HEK293 (cell line): ENCODE data around the gene KDELR1.

Source experiments
- ELK4 ChIP-seq: IDR thresholded peaks from 2 replicates; pipeline ENCODE4 v1.6.1; 2011; ENCODE audit warnings: mild to moderate bottlenecking, low read depth, low read length, borderline replicate concordance
- FEZF1 ChIP-seq: fragments of 450-650 bp; formaldehyde crosslinking; IDR thresholded peaks from 2 replicates; pipeline ENCODE4 v1.5.1; 2016; ENCODE audit warnings: missing biosample characterization, missing genetic modification characterization
- KLF9 ChIP-seq: fragments of 450-650 bp; formaldehyde crosslinking; IDR thresholded peaks from 2 replicates; pipeline ENCODE4 v1.5.1; 2016; ENCODE audit warnings: missing biosample characterization, missing genetic modification characterization, low read depth
- PRDM1 ChIP-seq: fragments of 450-650 bp; formaldehyde crosslinking; IDR thresholded peaks from 2 replicates; pipeline ENCODE4; 2016; ENCODE audit warnings: missing biosample characterization, missing genetic modification characterization
- REST ChIP-seq: fragments of 450-650 bp; formaldehyde crosslinking; IDR thresholded peaks from 2 replicates; pipeline ENCODE4 v1.5.1; 2016; ENCODE audit warnings: missing biosample characterization, missing genetic modification characterization
- SCRT2 ChIP-seq: fragments of 450-650 bp; formaldehyde crosslinking; IDR thresholded peaks from 2 replicates; pipeline ENCODE4 v1.5.1; 2016; ENCODE audit warnings: missing biosample characterization, missing genetic modification characterization
- TRIM28 ChIP-seq: IDR thresholded peaks from 2 replicates; pipeline ENCODE4 v1.6.1; 2011; ENCODE audit warnings: low read length, control low read depth, borderline replicate concordance
- ZBTB7A ChIP-seq: fragments of 450-650 bp; formaldehyde crosslinking; IDR thresholded peaks from 2 replicates; pipeline ENCODE4 v1.5.1; 2016; ENCODE audit warnings: low read depth, missing biosample characterization, missing genetic modification characterization
- ZNF114 ChIP-seq: fragments of 450-650 bp; formaldehyde crosslinking; IDR thresholded peaks from 2 replicates; pipeline ENCODE4 v1.5.0; 2017; ENCODE audit warnings: missing biosample characterization, missing genetic modification characterization
- ZNF174 ChIP-seq: fragments of 450-650 bp; formaldehyde crosslinking; IDR thresholded peaks from 2 replicates; pipeline ENCODE4 v1.5.0; 2017; ENCODE audit warnings: missing biosample characterization, mild to moderate bottlenecking, missing genetic modification characterization
- ZNF175 ChIP-seq: fragments of 450-650 bp; formaldehyde crosslinking; IDR thresholded peaks from 2 replicates; pipeline ENCODE4 v1.5.1; 2016; ENCODE audit warnings: missing biosample characterization, missing genetic modification characterization
- ZNF302 ChIP-seq: fragments of 450-650 bp; formaldehyde crosslinking; IDR thresholded peaks from 2 replicates; pipeline ENCODE4 v1.5.1; 2016; ENCODE audit warnings: missing biosample characterization, missing genetic modification characterization, low read depth
- ZNF362 ChIP-seq: fragments of 450-650 bp; formaldehyde crosslinking; IDR thresholded peaks from 2 replicates; pipeline ENCODE4 v1.5.1; 2016; ENCODE audit warnings: missing biosample characterization, missing genetic modification characterization
- ZNF391 ChIP-seq: fragments of 450-650 bp; formaldehyde crosslinking; IDR thresholded peaks from 2 replicates; pipeline ENCODE4 v1.5.1; 2016; ENCODE audit warnings: low read depth, missing biosample characterization, missing genetic modification characterization, borderline replicate concordance
- ZNF423 ChIP-seq: fragments of 450-650 bp; formaldehyde crosslinking; IDR thresholded peaks from 2 replicates; pipeline ENCODE4 v1.5.1; 2016; ENCODE audit warnings: missing biosample characterization, missing genetic modification characterization
- ZNF544 ChIP-seq: fragments of 450-650 bp; formaldehyde crosslinking; IDR thresholded peaks from 2 replicates; pipeline ENCODE4 v1.5.0; 2017; ENCODE audit warnings: missing biosample characterization, missing genetic modification characterization
- ZNF561 ChIP-seq: fragments of 450-650 bp; IDR thresholded peaks from 2 replicates; pipeline ENCODE4 v1.5.1; 2018; ENCODE audit warnings: missing biosample characterization, missing genetic modification characterization, borderline replicate concordance
- ZNF596 ChIP-seq: fragments of 450-650 bp; IDR thresholded peaks from 2 replicates; pipeline ENCODE4 v1.5.0; 2018; ENCODE audit warnings: missing biosample characterization, mild to moderate bottlenecking, missing genetic modification characterization, moderate library complexity
- ZNF670 ChIP-seq: fragments of 450-650 bp; formaldehyde crosslinking; IDR thresholded peaks from 2 replicates; pipeline ENCODE4 v1.5.1; 2016; ENCODE audit warnings: missing biosample characterization, missing genetic modification characterization, low read depth
- ZNF747 ChIP-seq: fragments of 450-650 bp; formaldehyde crosslinking; IDR thresholded peaks from 2 replicates; pipeline ENCODE4 v1.5.1; 2016; ENCODE audit warnings: missing biosample characterization, missing genetic modification characterization
- ZNF768 ChIP-seq: fragments of 450-650 bp; formaldehyde crosslinking; IDR thresholded peaks from 2 replicates; pipeline ENCODE4 v1.5.1; 2018; ENCODE audit warnings: missing biosample characterization, mild to moderate bottlenecking, missing genetic modification characterization
- ZNF776 ChIP-seq: fragments of 450-650 bp; formaldehyde crosslinking; IDR thresholded peaks from 2 replicates; pipeline ENCODE4 v1.5.0; 2017; ENCODE audit warnings: missing biosample characterization, missing genetic modification characterization, borderline replicate concordance
- ZNF777 ChIP-seq: fragments of 450-650 bp; formaldehyde crosslinking; IDR thresholded peaks from 2 replicates; pipeline ENCODE4 v1.5.1; 2017; ENCODE audit warnings: missing biosample characterization, missing genetic modification characterization, borderline replicate concordance
- ZSCAN23 ChIP-seq: fragments of 450-650 bp; formaldehyde crosslinking; IDR thresholded peaks from 2 replicates; pipeline ENCODE4 v1.5.1; 2016; ENCODE audit warnings: missing biosample characterization, missing genetic modification characterization
- TF ChIP-seq, protein P1 (sequence below): fragments of 450-650 bp; formaldehyde crosslinking; conservative IDR thresholded peaks from 2 replicates; pipeline ENCODE4 v1.5.1; 2016; ENCODE audit warnings: low read depth, missing biosample characterization, missing genetic modification characterization
- TF ChIP-seq, protein P2 (sequence below): fragments of 450-650 bp; formaldehyde crosslinking; IDR thresholded peaks from 2 replicates; pipeline ENCODE4 v1.5.1; 2017; ENCODE audit warnings: missing biosample characterization, missing genetic modification characterization

The KDELR1 gene

GRCh38 chr19:48363810-48364597 is 27.3 kb downstream of the KDELR1 start, which contains the start of the genes SYNGR4 and TMEM143 (continued):
- TF ChIP-seq ZNF544 (tag by site-specific recombination) (no peak), REST (no peak), ELK4 (no peak), ZNF391 (tag by site-specific recombination) (no peak), ZNF777 (tag by site-specific recombination) (no peak; the same call in 1 of the 2 replicates), PRDM1 (tag by site-specific recombination) (no peak), TRIM28 (no peak), ZNF302 (no peak), ZNF561 (tag by site-specific recombination) (0 out of 2 replicates have a peak, but pooled peaks have one; percentile 44), ZNF362 (tag by site-specific recombination) (no peak), ZNF670 (tag by site-specific recombination) (no peak), ZNF114 (no peak), ZNF596 (tag by site-specific recombination) (no peak), SCRT2 (tag by site-specific recombination) (no peak), ZBTB7A (tag by site-specific recombination) (no peak), ZNF423 (tag by site-specific recombination) (no peak), ZNF175 (no peak), ZNF768 (tag by site-specific recombination) (no peak), FEZF1 (tag by site-specific recombination) (no peak), ZNF776 (tag by site-specific recombination) (no peak), ZSCAN23 (tag by site-specific recombination) (no peak), KLF9 (tag by site-specific recombination) (peak; percentile 86), ZNF747 (tag by site-specific recombination) (no peak), ZNF174 (tag by site-specific recombination) (no peak)
- TF ChIP-seq, protein P1, sequence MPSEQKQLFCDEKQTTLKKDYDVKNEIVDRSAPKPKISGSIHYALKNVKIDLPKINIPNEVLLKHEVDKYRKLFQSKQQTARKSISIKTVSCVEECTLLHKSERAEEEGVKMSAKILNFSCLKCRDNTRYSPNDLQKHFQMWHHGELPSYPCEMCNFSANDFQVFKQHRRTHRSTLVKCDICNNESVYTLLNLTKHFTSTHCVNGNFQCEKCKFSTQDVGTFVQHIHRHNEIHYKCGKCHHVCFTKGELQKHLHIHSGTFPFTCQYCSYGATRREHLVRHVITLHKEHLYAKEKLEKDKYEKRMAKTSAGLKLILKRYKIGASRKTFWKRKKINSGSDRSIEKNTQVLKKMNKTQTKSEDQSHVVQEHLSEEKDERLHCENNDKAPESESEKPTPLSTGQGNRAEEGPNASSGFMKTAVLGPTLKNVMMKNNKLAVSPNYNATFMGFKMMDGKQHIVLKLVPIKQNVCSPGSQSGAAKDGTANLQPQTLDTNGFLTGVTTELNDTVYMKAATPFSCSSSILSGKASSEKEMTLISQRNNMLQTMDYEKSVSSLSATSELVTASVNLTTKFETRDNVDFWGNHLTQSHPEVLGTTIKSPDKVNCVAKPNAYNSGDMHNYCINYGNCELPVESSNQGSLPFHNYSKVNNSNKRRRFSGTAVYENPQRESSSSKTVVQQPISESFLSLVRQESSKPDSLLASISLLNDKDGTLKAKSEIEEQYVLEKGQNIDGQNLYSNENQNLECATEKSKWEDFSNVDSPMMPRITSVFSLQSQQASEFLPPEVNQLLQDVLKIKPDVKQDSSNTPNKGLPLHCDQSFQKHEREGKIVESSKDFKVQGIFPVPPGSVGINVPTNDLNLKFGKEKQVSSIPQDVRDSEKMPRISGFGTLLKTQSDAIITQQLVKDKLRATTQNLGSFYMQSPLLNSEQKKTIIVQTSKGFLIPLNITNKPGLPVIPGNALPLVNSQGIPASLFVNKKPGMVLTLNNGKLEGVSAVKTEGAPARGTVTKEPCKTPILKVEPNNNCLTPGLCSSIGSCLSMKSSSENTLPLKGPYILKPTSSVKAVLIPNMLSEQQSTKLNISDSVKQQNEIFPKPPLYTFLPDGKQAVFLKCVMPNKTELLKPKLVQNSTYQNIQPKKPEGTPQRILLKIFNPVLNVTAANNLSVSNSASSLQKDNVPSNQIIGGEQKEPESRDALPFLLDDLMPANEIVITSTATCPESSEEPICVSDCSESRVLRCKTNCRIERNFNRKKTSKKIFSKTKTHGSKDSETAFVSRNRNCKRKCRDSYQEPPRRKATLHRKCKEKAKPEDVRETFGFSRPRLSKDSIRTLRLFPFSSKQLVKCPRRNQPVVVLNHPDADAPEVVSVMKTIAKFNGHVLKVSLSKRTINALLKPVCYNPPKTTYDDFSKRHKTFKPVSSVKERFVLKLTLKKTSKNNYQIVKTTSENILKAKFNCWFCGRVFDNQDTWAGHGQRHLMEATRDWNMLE, result no peak
- TF ChIP-seq, protein P2, sequence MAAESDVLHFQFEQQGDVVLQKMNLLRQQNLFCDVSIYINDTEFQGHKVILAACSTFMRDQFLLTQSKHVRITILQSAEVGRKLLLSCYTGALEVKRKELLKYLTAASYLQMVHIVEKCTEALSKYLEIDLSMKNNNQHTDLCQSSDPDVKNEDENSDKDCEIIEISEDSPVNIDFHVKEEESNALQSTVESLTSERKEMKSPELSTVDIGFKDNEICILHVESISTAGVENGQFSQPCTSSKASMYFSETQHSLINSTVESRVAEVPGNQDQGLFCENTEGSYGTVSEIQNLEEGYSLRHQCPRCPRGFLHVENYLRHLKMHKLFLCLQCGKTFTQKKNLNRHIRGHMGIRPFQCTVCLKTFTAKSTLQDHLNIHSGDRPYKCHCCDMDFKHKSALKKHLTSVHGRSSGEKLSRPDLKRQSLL (tag by site-specific recombination), result 0 out of 2 replicates have a peak, but pooled peaks have one; percentile 20
